ENCODE results near the gene CFAP58. TPM values are rescaled to one million over a fixed set of nuclear protein-coding genes. Genes with fewer than 3 reads are reported as not detected.

CFAP58 gene
- total RNA-seq, 1 donor from 2014 or later: 0.53 TPM

DNA sequence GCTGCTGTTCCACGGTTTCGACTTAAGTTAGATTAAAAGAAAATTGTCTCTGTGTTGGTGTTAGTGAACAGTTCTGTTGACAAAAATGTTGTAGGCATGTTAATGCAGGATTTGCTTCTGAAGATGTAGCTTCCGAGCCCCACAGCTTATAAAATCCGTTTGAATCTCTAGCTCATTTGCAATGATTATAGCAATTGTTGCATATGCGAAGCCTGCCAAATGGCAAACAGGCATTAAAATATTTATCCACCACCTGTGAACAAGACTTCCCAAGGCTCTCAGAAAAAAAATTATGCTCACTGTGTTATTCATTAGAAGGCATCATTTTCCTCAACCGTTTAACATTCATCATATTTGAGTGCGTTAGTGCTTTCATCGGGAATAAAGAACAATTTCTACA lies 14.3 kb downstream of the CFAP58 start:
- H3K27me3 ChIP-seq (ENCODE audit: control insufficient read depth, insufficient read depth, low read length): peaks cover 4% of the 10 kb centered on the region

DNA sequence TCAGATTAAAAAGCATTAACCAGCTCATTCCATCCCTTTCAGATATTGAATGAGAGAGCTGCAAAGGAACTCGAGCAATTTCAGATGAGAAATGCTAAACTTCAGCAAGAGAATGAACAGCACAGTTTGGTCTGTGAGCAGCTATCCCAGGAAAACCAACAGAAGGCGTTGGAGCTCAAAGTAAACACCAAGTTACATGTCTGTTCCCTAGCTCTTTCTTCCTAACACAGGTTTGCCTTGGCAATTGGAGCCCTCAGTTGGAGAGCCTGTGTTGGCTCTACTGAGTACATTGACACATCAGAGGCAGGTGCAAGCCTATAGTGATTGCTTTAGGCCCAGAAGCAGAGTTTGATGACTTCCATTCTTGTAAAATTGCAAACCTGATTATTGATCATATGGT lies 14.7 kb downstream of the CFAP58 start:
- FAIRE-seq (peak; percentile 60), DNase-seq (ENCODE audit: low read depth) (no peak)
- TF ChIP-seq, protein P1, sequence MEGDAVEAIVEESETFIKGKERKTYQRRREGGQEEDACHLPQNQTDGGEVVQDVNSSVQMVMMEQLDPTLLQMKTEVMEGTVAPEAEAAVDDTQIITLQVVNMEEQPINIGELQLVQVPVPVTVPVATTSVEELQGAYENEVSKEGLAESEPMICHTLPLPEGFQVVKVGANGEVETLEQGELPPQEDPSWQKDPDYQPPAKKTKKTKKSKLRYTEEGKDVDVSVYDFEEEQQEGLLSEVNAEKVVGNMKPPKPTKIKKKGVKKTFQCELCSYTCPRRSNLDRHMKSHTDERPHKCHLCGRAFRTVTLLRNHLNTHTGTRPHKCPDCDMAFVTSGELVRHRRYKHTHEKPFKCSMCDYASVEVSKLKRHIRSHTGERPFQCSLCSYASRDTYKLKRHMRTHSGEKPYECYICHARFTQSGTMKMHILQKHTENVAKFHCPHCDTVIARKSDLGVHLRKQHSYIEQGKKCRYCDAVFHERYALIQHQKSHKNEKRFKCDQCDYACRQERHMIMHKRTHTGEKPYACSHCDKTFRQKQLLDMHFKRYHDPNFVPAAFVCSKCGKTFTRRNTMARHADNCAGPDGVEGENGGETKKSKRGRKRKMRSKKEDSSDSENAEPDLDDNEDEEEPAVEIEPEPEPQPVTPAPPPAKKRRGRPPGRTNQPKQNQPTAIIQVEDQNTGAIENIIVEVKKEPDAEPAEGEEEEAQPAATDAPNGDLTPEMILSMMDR (IDR thresholded peaks at IDR 0.05; ENCODE audit: insufficient read depth, low read length, severe bottlenecking): no peak
- Histone ChIP-seq H3K27me3 (ENCODE audit: control insufficient read depth, insufficient read depth, low read length) (peaks cover 4% of the 10 kb centered on the region), H3K36me3 (ENCODE audit: control insufficient read depth, insufficient read depth, low read length) (no peaks in the 10 kb centered on the region), H3K4me3 (ENCODE audit: low read depth, low read length) (no peak overlapping the region)

More for the DNA sequence above, 14.3 kb downstream of the CFAP58 start:
- DNase-seq (ENCODE audit: low read depth) (no peak), FAIRE-seq (no peak)
- no peaks in the 10 kb centered on the region for H3K36me3 ChIP-seq (ENCODE audit: control insufficient read depth, insufficient read depth, low read length)
- TF ChIP-seq, protein P1 (IDR thresholded peaks at IDR 0.05; ENCODE audit: insufficient read depth, low read length, severe bottlenecking): no peak
- H3K4me3 ChIP-seq (ENCODE audit: low read depth, low read length): no peak overlapping the region

DNA sequence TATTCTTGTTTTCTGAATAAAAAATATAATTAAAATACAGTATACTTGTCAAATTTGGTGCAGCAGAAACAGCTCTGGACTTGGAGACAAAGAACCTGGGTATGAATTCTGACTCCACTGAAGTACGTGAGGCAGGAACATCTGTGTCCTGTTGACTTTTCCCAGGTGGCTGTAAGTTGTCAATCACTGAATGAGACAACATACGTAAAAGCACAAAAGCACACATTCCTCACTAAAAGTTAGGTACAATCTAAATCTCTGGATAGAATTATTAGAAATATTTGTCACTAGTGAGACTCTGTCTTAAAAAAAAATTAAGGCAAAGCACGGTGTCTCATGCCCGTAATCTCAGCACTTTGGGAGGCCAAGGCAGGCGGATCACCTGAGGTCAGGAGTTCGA lies 18.1 kb downstream of the CFAP58 start:
- H3K36me3 ChIP-seq (ENCODE audit: control insufficient read depth, insufficient read depth, low read length): no peaks in the 10 kb centered on the region
- TF ChIP-seq, protein P1 (IDR thresholded peaks at IDR 0.05; ENCODE audit: insufficient read depth, low read length, severe bottlenecking): no peak
- DNase-seq (ENCODE audit: low read depth): no peak
- H3K27me3 ChIP-seq (ENCODE audit: control insufficient read depth, insufficient read depth, low read length): no peaks in the 10 kb centered on the region
- no peak overlapping the region for H3K4me3 ChIP-seq (ENCODE audit: low read depth, low read length)
- no peak for FAIRE-seq

DNA sequence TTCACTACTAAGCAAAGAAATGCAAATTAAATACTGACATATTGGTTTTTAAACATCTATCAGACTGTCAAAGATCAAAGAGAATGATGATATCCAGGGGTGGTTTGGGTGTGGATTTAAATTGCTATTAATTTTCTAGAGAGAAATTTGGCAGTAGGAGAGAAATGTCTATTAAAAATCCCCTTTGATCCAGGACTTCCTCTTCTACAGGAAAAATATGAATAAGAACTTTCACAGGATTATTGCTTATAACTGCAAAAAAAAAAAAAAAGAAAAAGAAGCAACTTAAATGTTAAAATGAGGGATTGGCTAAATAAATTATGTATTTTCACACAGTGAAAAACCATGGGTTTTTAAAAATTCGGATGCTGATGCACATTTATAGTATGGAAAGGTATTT lies 21.0 kb downstream of the CFAP58 start:
- Histone ChIP-seq H3K36me3 (ENCODE audit: control insufficient read depth, insufficient read depth, low read length) (no peaks in the 10 kb centered on the region), H3K4me3 (ENCODE audit: low read depth, low read length) (no peak overlapping the region), H3K27me3 (ENCODE audit: control insufficient read depth, insufficient read depth, low read length) (no peaks in the 10 kb centered on the region)
- FAIRE-seq: no peak
- DNase-seq (ENCODE audit: low read depth): no peak
- TF ChIP-seq, protein P1 (IDR thresholded peaks at IDR 0.05; ENCODE audit: insufficient read depth, low read length, severe bottlenecking): no peak

DNA sequence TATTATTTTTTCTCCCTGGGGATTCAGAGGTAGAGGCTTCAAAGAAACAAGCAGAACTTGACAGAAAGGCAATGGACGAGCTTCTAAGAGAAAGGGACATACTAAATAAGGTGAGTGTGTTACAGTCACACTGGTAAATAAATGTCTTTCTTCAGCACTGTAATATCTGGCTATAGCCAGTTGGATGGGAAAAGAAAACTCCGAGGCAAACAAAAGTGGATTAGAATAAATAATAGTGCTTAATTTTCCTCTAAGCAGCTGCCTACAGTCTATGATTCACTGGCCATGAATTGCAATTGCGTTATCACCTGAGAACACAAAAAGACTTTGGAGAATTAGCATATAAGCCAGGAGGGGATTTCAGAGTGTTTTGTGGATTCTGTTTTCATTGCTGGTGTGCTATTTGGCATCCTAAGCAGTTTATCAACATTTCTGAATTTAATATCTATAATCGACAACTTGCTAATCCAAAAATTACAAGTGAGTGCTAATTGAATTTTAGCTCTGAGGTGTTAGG lies 23.2 kb downstream of the CFAP58 start:
- Histone ChIP-seq H3K4me3 (ENCODE audit: low read depth, low read length) (no peak overlapping the region), H3K36me3 (ENCODE audit: control insufficient read depth, insufficient read depth, low read length) (no peaks in the 10 kb centered on the region), H3K27me3 (ENCODE audit: control insufficient read depth, insufficient read depth, low read length) (no peaks in the 10 kb centered on the region)
- TF ChIP-seq, protein P1 (IDR thresholded peaks at IDR 0.05; ENCODE audit: insufficient read depth, low read length, severe bottlenecking): no peak
- peak; percentile 40 for DNase-seq (ENCODE audit: low read depth)
- FAIRE-seq: no peak

DNA sequence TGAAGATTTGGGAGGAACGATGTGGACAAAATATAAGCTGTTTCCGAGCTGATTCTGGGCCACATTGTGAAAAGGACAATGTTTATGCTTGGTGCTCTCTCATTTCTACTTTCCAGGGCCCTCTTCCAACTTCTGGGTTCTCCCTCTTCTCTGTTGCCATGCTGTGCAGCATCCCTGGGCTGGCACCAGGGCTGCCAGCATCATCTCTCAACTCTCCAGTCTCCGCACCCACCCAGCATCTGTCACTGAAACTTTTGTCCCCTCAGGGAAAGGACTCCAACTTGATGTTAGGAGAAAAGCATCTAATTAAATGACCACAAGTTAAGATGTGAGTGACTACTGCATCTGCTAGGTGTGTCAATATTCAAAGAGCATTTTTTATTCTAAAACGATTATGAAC lies 26.7 kb downstream of the CFAP58 start:
- TF ChIP-seq, protein P1 (IDR thresholded peaks at IDR 0.05; ENCODE audit: insufficient read depth, low read length, severe bottlenecking): no peak
- H3K36me3 ChIP-seq (ENCODE audit: control insufficient read depth, insufficient read depth, low read length): no peaks in the 10 kb centered on the region
- DNase-seq (ENCODE audit: low read depth): no peak
- no peak overlapping the region for H3K4me3 ChIP-seq (ENCODE audit: low read depth, low read length)
- peak; percentile 28 for FAIRE-seq
- H3K27me3 ChIP-seq (ENCODE audit: control insufficient read depth, insufficient read depth, low read length): no peaks in the 10 kb centered on the region

Measured in bronchial epithelial cell (primary cell).